Muscle of arm (tissue), 12 donors: ENCODE measurements around the gene DSCAML1. TPM values are rescaled to one million over a fixed set of nuclear protein-coding genes. Genes with fewer than 3 reads are reported as not detected.
"Not testable (repeated sequence)": the region's sequence is repeated elsewhere in the genome, so short reads cannot be mapped to it uniquely, and the experiment has no call there.

Experiments used
- DNase-seq: peaks from one replicate; pipeline ENCODE4 v3.0.0-alpha.2; 2013
- polyA plus RNA-seq, 12 donors: library from polyadenylated mRNA; unstranded; fragments of 120-200 nt; gene quantifications; one replicate each; pipeline ENCODE4 v1.2.1, GENCODE V29; 2013; ENCODE audit not compliant: insufficient read length in 12 of 12

DSCAML1 gene
- polyA plus RNA-seq, 12 donors = 0.27 to 2.4 (median 0.68) TPM; not detected in 2

DNA sequence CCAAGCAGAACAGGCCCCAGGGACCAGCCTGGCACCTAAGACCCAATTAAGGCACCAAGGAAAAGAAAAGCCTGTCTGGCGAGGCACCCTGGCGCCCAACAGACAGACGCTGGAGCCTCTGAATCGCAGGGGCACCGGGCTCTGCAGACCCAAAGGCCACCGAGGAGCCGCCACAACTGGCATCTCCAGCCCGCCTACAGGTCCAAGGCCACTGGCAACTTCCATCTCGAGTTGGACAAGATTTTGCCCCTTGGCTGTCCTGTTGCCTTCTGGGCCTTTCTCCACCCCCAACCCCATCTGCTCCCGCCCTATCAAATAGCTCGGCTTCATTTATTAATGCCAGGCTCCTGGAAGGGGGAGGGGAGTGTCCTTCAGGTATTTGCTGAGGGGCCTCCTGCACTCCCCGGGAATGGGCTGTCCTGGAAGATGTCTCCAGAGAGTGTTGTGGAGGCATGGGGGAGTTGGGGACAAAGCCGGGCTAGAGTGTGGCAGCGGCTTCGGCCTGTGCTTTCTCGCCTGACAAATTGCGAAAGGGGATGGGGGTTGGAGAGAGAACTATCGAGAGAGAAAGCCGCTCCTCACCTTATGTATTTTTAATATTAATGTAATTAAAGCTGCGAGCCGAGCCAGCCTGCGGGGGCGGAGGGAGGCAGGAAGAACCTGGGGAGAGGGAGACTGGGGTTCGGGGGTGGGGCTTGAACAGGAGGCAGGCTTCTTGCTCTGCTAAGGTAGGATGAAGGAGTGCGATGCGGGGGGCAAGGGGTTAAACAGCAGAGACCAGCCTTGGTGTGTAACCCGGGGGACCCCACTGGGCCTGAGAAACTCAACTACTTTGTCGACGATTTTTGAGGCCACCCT lies 2.0 kb downstream of the DSCAML1 start:
- DNase-seq = no peak

DNA sequence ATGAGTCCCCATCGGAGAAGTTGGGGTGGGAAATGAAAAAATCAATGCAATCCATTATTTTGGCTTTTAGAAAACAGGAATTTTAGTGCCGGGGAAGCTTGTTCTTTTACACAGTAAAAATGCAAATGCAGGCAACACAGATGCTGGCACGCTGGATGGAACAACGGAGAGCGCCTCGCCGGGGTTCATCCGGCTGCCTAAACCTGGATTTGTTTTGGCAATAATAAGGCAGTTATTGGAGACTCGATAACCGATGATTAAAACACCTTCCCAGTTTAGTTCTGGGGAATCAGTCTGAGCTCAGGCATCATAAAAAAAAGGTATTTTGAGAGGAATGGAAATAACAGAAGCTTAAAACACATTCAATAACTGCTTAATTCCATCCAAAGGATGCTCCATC lies 2.9 kb downstream of the DSCAML1 start:
- no peak for DNase-seq

DNA sequence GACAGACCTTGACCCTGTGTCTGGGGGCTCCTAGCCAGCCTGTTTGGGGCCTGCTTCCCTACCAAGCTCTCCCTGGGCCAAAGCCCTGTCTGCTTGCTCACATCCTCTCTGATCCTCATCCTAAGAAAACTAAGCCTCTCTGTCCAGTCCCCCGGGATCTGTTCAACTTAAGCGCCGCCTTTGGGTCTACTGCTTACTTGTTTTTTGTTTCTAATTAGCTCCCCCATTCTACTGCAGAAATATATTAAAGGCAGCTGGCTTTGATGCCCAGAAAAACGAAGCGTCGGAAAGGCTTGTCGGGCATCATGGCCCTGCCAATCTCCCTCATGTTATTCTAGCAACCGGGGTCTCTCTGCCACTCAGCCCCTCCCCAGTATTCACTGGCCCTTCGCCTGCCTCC lies 3.4 kb downstream of the DSCAML1 start:
- no peak for DNase-seq

DNA sequence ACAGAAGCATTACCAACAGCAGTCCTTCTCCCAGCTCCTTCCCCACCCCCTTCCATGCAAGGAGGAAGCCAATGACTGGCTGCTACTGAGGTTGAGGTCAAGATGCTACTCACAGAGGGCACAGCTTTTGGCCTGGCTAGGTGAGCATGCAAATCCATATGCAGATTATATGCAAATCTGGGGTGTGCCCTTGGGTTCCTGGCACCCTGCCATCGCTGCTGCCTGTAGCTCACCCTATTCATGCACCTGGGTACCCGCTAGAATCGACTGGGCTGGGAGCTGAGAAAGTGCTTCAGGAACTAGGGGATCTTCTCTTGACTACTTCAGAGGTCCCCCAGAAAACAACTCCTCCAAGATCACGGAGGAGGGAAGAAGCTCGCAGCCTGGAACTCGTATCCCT lies 4.0 kb downstream of the DSCAML1 start:
- DNase-seq = no peak

DNA sequence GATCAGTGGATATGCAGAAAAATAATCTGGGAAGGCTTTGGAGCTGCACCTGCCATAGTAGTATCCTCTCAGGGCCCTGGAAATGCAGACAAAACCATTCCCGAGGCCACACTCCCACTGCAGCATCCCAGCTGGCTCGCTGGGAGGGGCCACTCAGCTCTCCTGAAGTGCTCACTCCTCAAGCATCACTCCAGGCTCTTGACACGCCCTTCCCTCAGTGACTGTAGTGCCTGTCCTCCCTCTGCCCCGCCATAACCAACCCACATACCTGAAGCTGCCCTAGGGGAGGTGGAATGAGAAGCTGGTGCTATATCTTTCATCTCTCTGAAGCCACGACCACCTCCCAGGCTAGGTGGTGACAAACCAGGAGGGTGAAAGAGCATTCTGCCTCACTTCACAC lies 4.8 kb downstream of the DSCAML1 start:
- no peak for DNase-seq

DNA sequence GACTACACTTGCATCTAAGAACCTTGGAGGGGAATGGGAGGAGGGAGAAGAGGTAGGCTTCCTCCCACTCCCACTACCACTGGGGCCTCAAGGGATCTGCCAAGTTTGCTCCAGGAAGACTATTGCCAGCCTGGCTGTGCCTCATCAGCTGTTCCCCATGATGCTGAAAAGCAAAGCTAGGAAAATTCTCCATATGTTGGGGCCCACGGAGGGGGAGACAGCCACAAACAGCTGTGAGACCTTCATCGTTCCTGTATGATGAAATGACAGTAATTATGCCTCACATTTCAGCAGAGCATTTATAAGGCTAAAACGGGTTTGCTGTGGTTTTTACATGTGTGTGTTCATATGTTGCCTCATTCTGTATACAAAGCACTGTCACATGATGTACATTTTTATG lies 6.7 kb downstream of the DSCAML1 start:
- no peak for DNase-seq

DNA sequence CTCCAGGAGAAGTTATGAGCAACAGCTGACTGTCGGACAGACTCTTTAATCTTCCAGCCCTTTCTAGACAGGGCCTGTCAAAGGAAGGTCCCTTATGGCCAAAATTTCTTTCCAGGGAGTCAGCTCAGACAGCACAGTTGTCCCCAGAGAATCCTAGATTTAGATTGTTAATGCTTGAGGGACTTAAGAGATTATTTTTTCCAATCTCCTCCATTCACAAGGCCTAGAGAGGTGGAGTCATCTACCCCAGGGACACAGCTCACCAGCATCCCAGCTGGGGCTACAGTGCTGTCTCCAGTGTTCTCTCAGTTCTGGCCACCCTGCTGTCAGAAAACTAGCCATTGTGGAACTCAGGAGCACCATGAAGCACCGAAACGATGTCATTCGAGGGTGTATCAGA lies 7.8 kb downstream of the DSCAML1 start:
- DNase-seq = no peak

DNA sequence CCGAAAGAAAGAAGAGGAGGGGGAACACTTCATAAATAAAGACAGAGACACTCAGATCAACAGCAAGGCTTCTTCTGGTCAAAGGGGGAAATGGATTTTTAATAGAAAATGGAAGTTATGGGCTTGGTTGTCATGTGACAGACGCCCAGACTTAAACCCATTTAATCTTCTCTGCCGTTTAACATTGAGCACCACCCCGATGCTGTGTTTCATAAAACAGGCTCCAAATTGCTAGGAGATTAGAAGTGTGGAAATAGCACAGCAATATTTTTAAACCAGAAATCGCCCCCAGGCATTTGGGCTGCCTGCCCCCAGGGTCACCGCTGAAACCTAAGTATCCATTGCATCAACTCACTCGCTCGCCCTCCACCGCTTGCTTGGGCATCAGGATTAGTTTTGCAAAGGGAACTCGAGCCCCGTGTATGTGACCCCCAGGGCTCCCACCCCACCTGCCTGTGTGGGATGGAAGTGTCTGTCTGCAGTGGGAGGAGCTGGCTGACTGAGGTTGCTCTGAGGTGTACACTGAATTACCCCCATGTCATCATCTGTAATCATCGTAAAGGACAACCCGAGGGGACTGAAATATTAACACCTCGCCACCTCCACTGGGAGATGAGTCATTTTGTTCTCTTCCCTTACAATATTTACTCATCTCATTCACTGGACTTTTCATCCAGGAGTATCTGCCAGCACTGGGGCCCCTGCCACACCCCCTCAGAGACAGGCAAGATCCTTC lies 10.7 kb downstream of the DSCAML1 start:
- DNase-seq = no peak

DNA sequence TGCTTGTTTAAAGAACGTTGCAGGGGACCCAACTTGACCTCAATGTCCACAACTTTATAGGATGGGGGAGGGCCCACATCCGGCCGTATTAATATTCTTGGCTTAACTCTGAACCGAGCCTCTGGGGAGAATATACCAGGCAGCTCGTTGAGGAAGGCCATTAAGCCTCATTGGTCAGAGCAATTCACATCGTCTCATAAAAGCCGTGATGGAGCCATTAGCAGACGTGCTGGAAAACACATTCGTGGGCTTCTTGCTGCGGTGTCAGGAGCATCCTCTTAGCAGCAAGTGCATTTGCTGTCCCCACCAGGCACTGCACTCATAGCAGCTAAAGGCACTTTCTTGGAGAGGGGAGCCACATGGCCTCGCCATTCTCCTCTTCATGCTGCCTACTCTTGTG lies 14.9 kb downstream of the DSCAML1 start:
- DNase-seq = no peak

DNA sequence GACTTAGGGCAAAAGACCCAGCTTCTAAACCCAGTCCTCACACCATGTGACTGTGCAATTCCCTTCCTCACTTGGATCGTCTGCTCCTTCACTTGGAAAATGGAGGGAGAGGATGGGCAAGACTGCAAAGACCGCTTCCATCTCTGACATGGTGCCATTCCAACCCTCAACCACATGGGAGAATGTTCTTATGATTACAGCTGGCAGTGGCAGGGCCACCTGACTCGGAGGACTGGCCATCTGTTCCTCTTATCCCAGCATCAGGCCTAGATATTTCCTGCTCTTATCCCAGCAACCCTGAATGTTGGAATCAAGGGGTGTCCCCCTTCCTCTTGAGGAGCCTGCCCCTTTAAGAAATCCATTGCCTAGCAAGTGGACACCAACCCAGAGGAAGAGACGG lies 15.4 kb downstream of the DSCAML1 start:
- no peak for DNase-seq

DNA sequence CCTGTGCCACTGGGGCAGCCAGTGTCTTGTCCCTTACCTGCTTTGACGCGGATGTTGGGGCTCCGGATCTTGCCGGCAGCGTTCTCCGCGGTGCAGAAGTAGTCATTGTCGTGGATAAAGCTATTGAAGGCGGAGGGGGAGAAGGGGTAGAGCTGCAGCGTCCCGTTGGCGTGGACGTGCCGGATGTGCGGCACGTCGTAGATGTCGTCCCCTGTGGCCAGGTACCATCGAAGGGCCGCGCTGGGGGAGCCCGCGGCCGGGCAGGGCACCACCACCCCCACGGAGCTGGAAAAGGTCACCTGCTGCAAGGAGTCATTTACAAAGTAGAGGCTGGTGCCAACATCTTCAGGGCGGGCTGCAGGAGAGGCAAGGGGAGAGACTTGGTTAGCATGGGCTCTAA lies 16.6 kb downstream of the DSCAML1 start:
- no peak for DNase-seq

DNA sequence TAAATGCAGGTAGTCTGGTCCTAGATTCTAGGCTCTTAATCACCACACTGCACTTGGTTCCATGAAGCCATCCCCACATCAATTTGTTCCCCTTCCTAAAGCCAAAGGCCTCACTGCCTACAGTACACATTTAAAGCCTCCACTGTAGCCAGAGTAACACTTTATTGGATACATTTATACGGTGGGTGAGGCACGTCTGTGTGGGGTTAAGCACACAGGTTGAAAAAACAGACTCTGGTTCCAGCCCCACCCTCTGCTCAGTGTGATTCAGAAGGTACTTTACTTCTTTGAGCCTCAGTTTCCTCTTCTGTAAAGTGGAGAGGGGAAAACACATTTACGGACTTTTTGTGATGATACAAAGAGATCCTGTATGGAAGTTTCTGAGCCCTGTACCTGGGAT lies 22.5 kb downstream of the DSCAML1 start:
- DNase-seq = no peak

DNA sequence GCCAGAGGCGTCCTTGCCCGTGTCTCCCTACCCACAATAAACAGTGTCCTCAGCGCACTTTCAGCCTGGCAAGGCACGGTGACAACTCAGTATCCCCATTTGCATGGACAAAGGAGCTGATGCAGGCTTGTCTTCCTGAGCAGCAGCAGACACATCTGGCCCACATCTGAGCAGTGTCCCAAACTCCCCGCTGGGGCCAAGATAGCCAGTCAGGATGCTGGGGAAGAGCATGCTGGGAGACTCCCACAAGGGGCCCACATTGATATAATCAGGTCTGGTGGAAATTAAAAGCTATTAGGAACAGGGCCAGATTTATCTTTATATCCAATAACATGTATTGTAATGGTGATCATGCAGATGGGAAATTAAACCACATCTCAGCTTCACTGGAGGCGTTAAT lies 24.7 kb downstream of the DSCAML1 start:
- DNase-seq = no peak

DNA sequence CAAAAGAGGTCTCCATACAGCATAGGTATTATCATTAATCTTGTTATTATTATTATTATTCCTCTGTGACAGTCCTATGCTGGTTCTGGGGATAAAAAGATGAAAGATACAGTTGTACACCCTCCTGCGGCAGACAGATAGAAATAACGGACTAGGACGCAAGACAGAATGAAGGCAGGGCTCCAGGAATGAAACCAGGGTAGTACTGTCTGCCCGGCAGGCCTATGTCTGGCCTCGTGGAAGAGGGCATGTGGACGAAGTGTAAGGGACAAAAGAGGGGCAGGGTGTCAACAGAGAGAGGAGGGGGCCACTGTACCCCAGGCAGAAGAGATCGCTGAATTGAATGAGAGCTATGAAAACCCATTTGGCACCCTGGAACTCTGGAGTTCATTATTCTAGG lies 25.2 kb downstream of the DSCAML1 start:
- DNase-seq = no peak

DNA sequence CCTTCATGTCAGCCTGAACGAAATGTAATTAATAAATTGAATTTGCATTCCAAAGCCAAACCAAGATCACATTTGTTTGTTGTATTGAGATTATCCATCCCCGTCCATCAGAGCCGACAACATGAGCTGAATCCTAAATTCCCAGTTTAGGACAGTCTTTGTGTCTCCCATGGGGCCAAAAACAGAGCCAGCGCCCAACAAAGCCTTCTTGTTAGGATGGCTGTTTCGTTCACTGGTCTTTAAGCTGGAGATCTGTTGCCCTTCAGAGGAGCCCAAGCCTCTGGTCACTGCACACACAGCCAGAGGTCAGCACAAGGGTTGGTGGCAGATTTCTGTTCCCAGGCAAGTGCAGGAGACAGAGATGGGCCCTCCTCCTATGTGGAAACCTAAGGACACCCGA lies 25.8 kb downstream of the DSCAML1 start:
- no peak for DNase-seq

DNA sequence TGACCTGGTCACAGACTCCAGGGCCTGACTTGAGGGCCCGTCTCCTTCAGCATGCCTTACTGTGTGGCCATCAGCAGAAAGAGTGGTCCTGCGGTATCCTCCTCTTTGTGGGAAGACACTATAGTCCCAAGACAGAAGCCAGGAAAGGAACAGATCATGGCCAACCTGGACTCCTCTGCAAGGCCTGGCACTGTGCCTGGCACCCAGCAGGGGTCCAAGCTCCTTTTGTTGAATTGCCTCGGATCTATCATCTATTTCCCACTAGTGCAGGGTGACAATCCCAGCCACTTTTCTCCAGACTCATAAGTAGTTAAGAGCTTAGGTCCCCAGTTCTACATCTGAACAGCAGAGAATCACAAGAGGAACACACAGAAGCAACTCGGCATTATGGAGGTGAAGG lies 27.0 kb downstream of the DSCAML1 start:
- no peak for DNase-seq

DNA sequence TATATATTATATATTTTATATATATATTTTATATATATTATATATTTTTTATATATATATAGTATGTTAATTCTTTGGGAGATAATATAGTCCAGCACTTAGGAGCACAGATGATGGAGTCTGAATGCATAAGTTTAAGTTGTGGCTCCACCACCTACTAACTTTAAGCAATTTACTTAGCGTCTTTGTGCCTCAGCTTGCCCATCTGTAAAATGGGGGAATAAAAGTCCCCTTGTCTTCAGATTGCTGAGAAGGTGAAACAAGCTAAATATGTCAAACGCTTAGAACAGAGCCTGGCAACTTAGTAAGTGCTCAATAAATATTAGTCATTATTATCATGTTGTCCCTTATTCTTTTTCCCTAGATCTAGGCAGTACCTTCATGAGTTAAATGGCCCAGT lies 27.5 kb downstream of the DSCAML1 start:
- DNase-seq = no peak

DNA sequence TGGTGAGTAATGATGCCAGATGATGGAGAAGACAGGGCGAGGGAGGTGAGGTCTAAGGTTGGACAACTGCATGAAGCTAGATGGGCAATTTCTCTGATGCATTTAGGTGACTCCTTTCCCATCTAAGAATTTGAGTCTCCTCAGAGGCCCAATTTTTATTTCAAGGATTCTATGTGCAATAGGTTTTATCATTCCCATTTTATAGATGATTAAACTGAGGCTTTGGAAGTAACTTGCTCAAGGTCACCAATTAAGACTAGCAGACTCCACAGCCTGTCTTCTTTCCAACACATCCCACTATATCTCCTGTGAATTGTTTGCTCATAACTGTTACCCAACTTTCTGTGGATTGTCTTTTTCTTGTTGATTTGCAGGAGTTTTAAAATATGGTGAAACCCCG lies 28.5 kb downstream of the DSCAML1 start:
- DNase-seq = no peak

DNA sequence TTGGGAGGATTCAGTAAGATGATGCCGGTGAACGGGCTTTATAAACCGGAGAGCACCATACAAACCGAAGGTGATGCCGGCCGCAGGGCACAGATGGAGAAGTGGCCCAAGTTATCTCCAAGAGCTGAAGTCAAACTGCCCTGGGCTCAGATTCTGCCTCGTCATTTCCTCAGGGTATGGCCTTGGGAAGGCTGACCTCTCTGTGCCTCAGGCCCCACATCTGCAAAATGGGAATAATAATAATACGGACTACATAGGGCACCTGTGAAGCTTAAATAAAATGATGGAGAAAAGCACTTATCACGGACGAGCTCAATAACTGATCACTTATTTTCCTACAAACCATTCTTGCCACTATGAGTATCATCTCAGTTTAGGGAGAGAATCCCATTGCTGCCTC lies 29.9 kb downstream of the DSCAML1 start:
- no peak for DNase-seq

DNA sequence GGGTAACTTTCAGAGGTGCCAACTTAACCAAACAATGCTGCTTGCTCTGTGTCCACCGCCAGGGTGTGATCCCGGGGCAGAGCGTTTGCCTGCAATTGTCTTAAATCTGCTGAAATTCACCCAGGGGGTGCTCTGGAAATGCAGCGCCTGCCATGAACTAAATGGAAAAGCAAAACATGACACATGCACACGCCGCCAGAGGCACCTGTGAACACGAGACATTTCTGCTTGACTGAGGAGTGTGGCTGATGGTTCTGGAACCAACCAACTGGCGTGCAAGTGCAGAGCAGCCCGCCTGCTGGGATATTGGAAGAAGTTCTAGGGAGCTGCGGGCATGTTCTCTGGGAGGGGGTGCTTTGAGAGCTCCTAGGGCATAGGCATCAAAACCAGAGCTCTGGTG lies 30.4 kb downstream of the DSCAML1 start:
- DNase-seq = no peak

DNA sequence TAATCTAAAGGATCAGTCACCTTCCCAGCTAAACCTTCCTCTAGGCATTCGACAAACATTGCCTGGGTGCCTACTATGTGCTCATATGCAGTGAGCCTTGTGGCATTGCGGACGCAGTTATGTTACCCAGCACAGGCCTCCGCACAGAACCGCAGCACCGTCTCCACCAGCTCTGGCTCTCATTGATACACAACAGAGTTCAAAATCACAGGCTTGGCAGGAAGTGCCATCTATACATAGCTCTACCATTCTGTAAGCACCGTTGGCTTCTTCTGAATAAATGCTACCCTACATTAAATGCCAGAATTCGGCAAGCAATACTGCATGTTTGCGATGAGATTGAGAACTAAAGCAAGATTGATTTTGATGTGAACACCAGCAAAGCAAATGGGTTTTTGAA lies 31.0 kb downstream of the DSCAML1 start:
- DNase-seq = no peak

DNA sequence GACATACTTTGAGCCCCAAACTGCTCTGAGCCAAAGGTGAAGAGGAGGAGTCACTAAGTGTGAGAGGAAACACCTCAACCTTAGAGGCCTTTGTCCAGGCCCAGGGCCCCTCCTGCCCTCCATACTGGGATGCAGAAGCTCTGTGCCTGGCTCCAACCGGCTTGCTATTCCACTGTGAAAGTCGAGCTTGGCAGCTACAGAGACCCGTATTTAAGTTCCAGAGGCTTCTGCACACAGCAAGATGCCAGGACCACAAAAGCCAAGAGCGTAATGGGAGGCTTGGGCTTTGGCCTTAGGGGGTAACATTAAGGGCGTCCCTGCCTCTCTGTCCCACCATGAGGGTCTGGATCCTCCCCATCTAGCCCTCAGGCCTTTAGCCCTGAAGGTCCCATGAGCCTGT lies 31.9 kb downstream of the DSCAML1 start:
- DNase-seq = no peak

DNA sequence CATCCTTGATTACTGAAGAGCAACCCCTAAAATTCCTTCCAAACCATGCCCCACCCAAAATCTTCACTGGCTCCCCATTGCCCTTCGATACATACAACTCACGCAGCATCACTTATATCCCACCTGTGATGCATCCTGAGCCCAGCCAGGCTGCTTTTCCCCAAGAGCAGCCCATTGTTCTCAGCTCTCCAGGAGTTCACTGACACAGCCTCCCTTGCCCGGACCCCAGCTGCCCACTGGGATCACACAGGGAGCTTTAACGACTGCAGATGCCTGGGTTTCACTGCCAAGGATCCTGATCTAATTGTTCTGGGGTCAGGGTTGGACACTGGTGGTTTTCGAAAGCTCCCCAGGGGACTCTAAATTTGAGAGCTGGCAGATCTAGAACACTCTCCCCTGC lies 33.6 kb downstream of the DSCAML1 start:
- not testable (repeated sequence) for DNase-seq

DNA sequence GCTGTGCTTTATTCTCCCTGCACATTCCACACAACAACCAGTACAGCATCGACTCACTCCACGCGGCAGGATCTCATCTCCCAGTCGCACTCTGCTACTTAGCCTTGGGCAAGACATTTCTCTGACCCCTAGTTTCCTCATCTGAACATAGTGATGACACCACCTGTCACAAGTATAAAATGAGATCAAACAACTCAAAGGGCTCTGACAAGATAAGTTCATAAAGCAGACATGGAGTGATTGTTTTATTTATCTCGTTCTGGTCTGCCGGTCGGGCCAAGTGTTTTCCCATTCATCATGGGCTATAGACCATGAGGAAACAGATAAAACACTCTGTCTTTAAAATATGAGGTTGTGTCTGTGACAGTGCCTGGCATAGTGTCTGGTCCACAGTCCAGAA lies 35.0 kb downstream of the DSCAML1 start:
- no peak for DNase-seq
